Psoas muscle (tissue), 8 donors: ENCODE data around the gene UBE2H. TPM values are rescaled to one million over a fixed set of nuclear protein-coding genes. Genes with fewer than 3 reads are reported as not detected.

ENCODE experiments used
- ATAC-seq, 4 donors: fragments of 200-7000 bp; cut with Tn5 transposase; one replicate each; pipeline ENCODE4 v1.9.1; 2020; ENCODE audit warnings: moderate library complexity in 3 of 4, mild to moderate bottlenecking in 2 of 4
- DNase-seq, 2 donors: peaks; one replicate each; pipeline ENCODE4 v3.0.0-alpha.2; 2020
- H3K27ac ChIP-seq: fragments of 200-600 bp; one replicate; pipeline ENCODE4 v1.8.0; 2022
- H3K27me3 ChIP-seq, 3 donors: fragments of 200-600 bp in 1 of 3; one replicate each; pipeline versions ENCODE4 v1.6.1 to v1.8.0; 2013 to 2022; ENCODE audit warnings: low read length in 2 of 3, mild to moderate bottlenecking in 2 of 3, moderate library complexity in 1 of 3; ENCODE audit not compliant: insufficient read depth in 3 of 3
- H3K36me3 ChIP-seq, 2 donors: fragments of 200-600 bp in 1 of 2; one replicate each; pipeline versions ENCODE4 v1.6.1 to v1.8.0; 2013 to 2022; ENCODE audit warnings: low read depth in 1 of 2, mild to moderate bottlenecking in 1 of 2, moderate library complexity in 1 of 2; ENCODE audit not compliant: insufficient read depth in 1 of 2
- H3K4me1 ChIP-seq: fragments of 200-600 bp; one replicate; pipeline ENCODE4 v1.8.0; 2022
- H3K4me3 ChIP-seq: fragments of 200-600 bp; one replicate; pipeline ENCODE4 v1.8.0; 2022; ENCODE audit warnings: mild to moderate bottlenecking
- H3K9me3 ChIP-seq: fragments of 200-600 bp; one replicate; pipeline ENCODE4 v1.8.0; 2022
- WGBS, 3 donors: extraction: QIAGEN DNeasy Blood & Tissue Kit; methylation state at CpG; one replicate each; pipeline versions ENCODE4 v1.1.6 to v1.1.7; 2013; 5-methylcytosine and 5-hydroxymethylcytosine counted together
- intact Hi-C, 2 donors: fragments of 100-400 bp; cut with DNase I; formaldehyde crosslinking; loops; one replicate each; pipeline versions ENCODE4 v1.11.0 to v1.14.2; 2022
- polyA plus RNA-seq, 3 donors: library from polyadenylated mRNA; stranded (reverse); fragments of 200-250 nt; gene quantifications; one replicate each; pipeline ENCODE4 v1.2.3, GENCODE V29; 2013
- total RNA-seq, 4 donors: library from RNA; stranded (reverse); fragmentation: NEBNext Ultra II Directional in 2 of 4; extraction: Animal tissue kit (Norgen Biotek cat#: 25700) in 2 of 4; gene quantifications; one replicate each; pipeline versions ENCODE4 v1.2.1 to v1.2.4, GENCODE V29; 2021 to 2023
- TF ChIP-seq, protein P1 (sequence below): fragments of 200-600 bp; IDR thresholded peaks from one replicate; pipeline ENCODE4 v1.8.0; 2022; ENCODE audit warnings: antibody characterized with exemption
- donor health status: healthy with polysubstance abuse.
- donor health status: DM: no; HTN: no; CAD: no; lungs with moderate emphysema.
- donor health status: Bipolar disorder and iron deficiency.
- donor health status: healthy.
- donor health status: DM: yes; HTN: yes; CAD: no.
- donor health status: DM: no; HTN: no; CAD: no.
- donor health status: DM: no; HTN: no; CAD: no.
- donor health status: DM: yes; HTN: yes; CAD: no.

UBE2H gene
- total and polyA plus RNA-seq, 7 donors, result 17.3 to 115 (median 77.3) TPM

GRCh38 chr7:129789000-129789399 lies 163.8 kb downstream of the UBE2H start:
- intact Hi-C loops, result no loop called here
- DNase-seq, result no peak
- Histone ChIP-seq H3K4me1 (peaks cover 14% of the 10 kb centered on the region), H3K27ac (no peak overlapping the region), H3K4me3 (no peak overlapping the region), H3K27me3 (peaks cover 0 to 22% (median 16%) of the 10 kb centered on the region in 3 donors), H3K36me3 (no peaks in the 10 kb centered on the region), H3K9me3 (no peaks in the 10 kb centered on the region)
- WGBS, 3 donors, result 85 to 90% (median 89%) methylated on average over 6 of the region's 6 CpGs
- TF ChIP-seq, protein P1, sequence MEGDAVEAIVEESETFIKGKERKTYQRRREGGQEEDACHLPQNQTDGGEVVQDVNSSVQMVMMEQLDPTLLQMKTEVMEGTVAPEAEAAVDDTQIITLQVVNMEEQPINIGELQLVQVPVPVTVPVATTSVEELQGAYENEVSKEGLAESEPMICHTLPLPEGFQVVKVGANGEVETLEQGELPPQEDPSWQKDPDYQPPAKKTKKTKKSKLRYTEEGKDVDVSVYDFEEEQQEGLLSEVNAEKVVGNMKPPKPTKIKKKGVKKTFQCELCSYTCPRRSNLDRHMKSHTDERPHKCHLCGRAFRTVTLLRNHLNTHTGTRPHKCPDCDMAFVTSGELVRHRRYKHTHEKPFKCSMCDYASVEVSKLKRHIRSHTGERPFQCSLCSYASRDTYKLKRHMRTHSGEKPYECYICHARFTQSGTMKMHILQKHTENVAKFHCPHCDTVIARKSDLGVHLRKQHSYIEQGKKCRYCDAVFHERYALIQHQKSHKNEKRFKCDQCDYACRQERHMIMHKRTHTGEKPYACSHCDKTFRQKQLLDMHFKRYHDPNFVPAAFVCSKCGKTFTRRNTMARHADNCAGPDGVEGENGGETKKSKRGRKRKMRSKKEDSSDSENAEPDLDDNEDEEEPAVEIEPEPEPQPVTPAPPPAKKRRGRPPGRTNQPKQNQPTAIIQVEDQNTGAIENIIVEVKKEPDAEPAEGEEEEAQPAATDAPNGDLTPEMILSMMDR, result no peak
- ATAC-seq, result no peak

- H3K9me3 ChIP-seq, result no peaks in the 10 kb centered on the region
- no peak overlapping the region for H3K4me3 ChIP-seq
- no peak for ATAC-seq
- peaks cover 16% of the 10 kb centered on the region for H3K4me1 ChIP-seq
- H3K36me3 ChIP-seq, result no peaks in the 10 kb centered on the region
- H3K27me3 ChIP-seq, result peaks cover 0 to 42% (median 31%) of the 10 kb centered on the region in 3 donors
- DNase-seq, result no peak
- TF ChIP-seq, protein P1, result no peak
- WGBS, 3 donors, result 64 to 68% (median 67%) methylated on average over 10 to 13 of the region's 13 CpGs
- no peak overlapping the region for H3K27ac ChIP-seq
- intact Hi-C loops, result no loop called here
These were observed 165.8 kb downstream of the UBE2H start for GRCh38 chr7:129786825-129787563.

DNA sequence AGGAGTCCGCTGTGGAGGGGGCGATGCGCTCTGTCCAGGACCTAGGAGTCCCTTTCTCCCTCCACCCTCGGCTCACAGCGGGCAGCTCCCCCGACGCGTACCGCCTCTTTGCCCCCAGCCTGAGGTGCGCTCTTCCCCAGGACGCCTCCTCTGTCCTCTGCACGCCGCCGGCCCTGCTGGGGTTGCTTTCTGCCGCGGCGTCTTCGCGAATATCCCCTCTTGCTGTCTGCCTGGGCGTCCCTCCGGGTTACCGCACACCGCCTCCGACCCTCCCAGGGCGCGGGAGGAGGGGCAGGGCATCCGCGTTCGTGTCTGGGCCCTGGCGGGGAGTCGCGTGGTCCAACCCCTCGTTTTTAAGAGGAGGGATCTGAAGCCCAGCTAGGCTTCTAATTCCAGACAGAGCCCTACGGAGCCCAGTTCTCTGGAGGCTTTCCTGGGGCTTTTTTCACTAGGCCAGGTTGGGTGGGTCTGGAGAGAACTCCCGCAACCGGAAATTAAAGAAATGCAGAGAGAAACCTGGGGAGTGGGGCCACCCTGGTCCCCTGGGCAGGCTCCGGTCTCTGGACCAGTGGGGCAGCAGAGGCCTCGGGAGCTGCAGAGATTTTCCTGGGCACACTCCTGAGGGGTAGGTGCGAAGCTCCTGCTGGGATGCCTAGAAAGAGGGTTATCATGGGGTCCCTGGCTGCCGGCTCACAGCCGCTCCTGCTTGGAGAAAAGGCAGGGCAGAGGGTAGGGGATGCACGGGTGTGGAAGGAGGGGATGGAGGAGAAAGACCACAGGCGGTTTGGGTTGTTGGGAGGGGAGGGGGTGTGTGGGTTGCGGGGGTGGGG lies 166.9 kb downstream of the UBE2H start:
- intact Hi-C loops, result no loop called here
- Histone ChIP-seq H3K4me1 (peaks cover 23% of the 10 kb centered on the region), H3K4me3 (peak overlapping the region; percentile 30), H3K27me3 (peaks cover 0 to 53% (median 40%) of the 10 kb centered on the region in 3 donors), H3K36me3 (no peaks in the 10 kb centered on the region), H3K27ac (no peak overlapping the region), H3K9me3 (no peaks in the 10 kb centered on the region)
- TF ChIP-seq, protein P1, result no peak
- DNase-seq, result no peak
- peak in 1 of 4 donors; percentile 4 for ATAC-seq
- 28 to 32% (median 31%) methylated on average over 42 to 44 of the region's 44 CpGs for WGBS, 3 donors

DNA sequence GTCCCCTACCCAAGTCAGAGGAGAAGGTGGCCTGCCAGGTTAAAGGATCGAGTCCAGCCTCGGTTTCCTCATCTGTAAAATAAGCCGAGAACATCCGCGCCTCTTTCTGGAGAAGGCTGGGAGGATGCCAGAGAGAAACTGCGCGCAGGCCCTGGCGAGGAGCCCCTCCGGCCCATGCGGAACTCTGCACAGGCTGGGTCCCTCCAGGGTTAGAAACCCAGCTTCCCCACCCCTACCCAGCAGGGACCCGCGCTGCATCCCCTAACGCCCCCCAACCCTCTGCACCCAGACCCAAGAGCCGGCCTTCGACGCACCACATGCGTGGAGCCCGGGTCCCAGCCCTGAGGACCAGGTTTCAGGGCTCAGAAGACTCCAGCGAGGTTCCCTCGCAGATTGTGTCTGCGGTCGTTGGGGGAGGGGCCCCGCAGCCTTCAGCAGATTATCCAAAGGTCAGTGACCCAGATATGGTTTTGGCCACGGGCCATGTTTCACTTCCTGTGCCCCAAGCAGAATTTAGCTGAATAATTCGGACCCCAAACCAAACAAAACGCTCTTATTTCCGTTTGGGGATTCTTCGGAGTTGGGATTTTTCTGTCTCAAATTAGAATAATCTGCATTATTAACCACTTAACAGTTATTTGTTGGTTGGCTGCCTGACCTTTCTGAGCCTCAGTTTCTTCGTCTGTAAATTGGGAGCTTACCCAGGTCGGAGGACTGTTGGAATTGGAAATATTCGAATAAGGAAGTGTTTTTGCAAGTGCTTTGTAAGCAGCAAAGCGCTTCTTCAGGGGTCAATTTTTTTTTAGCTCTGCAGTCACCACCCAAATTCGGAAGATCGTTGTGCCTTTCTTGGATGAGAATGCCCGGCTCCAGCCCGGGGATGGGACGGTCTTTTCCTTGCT lies 167.7 kb downstream of the UBE2H start:
- peak overlapping the region; percentile 30 for H3K4me3 ChIP-seq
- H3K36me3 ChIP-seq, result no peaks in the 10 kb centered on the region
- no peak overlapping the region for H3K27ac ChIP-seq
- intact Hi-C loops, result no loop called here
- ATAC-seq (no peak), DNase-seq (no peak)
- 8 to 9% (median 9%) methylated on average over 37 of the region's 37 CpGs for WGBS, 3 donors
- H3K4me1 ChIP-seq, result peaks cover 23% of the 10 kb centered on the region
- peaks cover 0 to 62% (median 48%) of the 10 kb centered on the region in 3 donors for H3K27me3 ChIP-seq
- TF ChIP-seq, protein P1, result no peak
- H3K9me3 ChIP-seq, result no peaks in the 10 kb centered on the region
